Endothelial cell of umbilical vein (primary cell): ENCODE measurements around the gene PDE8B.

Experiments
- POLR2A ChIP-seq: IDR thresholded peaks from 2 replicates; pipeline ENCODE4 v1.6.1; 2012; ENCODE audit warnings: low read depth, mild to moderate bottlenecking, control low read depth, low read length
- POLR2AphosphoS5 ChIP-seq: IDR thresholded peaks from 2 replicates; pipeline ENCODE4 v1.6.1; 2012; ENCODE audit warnings: low read depth, mild to moderate bottlenecking, control low read depth, low read length, moderate library complexity; ENCODE audit not compliant: insufficient read depth
- TF ChIP-seq, protein P1 (sequence below), 2 donors: IDR thresholded peaks; 1 replicate in 1 of 2; 2 replicates in 1 of 2; pipeline ENCODE4 v1.5.1; 2011; ENCODE audit warnings: low read length in 2 of 2, mild to moderate bottlenecking in 2 of 2, moderate library complexity in 2 of 2, control low read depth in 1 of 2, inconsistent platforms in 1 of 2, low read depth in 1 of 2; ENCODE audit not compliant: insufficient read depth in 1 of 2; ENCODE audit errors: extremely low read depth in 1 of 2

GRCh38 chr5:77461287-77461686 is 250.8 kb downstream of the PDE8B start:
- TF ChIP-seq, protein P1, sequence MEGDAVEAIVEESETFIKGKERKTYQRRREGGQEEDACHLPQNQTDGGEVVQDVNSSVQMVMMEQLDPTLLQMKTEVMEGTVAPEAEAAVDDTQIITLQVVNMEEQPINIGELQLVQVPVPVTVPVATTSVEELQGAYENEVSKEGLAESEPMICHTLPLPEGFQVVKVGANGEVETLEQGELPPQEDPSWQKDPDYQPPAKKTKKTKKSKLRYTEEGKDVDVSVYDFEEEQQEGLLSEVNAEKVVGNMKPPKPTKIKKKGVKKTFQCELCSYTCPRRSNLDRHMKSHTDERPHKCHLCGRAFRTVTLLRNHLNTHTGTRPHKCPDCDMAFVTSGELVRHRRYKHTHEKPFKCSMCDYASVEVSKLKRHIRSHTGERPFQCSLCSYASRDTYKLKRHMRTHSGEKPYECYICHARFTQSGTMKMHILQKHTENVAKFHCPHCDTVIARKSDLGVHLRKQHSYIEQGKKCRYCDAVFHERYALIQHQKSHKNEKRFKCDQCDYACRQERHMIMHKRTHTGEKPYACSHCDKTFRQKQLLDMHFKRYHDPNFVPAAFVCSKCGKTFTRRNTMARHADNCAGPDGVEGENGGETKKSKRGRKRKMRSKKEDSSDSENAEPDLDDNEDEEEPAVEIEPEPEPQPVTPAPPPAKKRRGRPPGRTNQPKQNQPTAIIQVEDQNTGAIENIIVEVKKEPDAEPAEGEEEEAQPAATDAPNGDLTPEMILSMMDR (IDR thresholded peaks at IDR 0.05; ENCODE audit: extremely low read depth in 1 of 2, insufficient read depth in 1 of 2, low read depth in 1 of 2, low read length in 2 of 2): no peak
- no peak for TF ChIP-seq POLR2A
- TF ChIP-seq POLR2AphosphoS5: no peak
